Neuronal stem cell (in vitro differentiated cells): ENCODE data around the gene OSMR.
A peak's percentile ranks its signal among the peaks of the same experiment; 100 is the strongest.

Source experiments
- DNase-seq: peaks from one replicate; pipeline ENCODE4 v3.0.0-alpha.2; 2013; ENCODE audit warnings: low spot score
- H2AFZ ChIP-seq: one replicate; pipeline ENCODE4 v1.6.1; 2013; ENCODE audit warnings: mild to moderate bottlenecking, low read length, inconsistent platforms
- H2AK5ac ChIP-seq: 2 replicates; pipeline ENCODE4 v1.6.1; 2013; ENCODE audit warnings: low read depth, mild to moderate bottlenecking, inconsistent platforms, low read length, moderate library complexity, mixed read lengths
- H2BK120ac ChIP-seq: 2 replicates; pipeline ENCODE4 v1.6.1; 2013; ENCODE audit warnings: low read depth, mild to moderate bottlenecking, inconsistent platforms, low read length, moderate library complexity, mixed read lengths
- H2BK12ac ChIP-seq: one replicate; pipeline ENCODE4 v1.6.1; 2013; ENCODE audit warnings: low read length, inconsistent platforms
- H2BK15ac ChIP-seq: 2 replicates; pipeline ENCODE4 v1.6.1; 2013; ENCODE audit warnings: mild to moderate bottlenecking, low read length, inconsistent platforms, mixed read lengths
- H2BK5ac ChIP-seq: one replicate; pipeline ENCODE4 v1.6.1; 2013; ENCODE audit warnings: inconsistent platforms, mild to moderate bottlenecking, low read length, moderate library complexity
- H3K14ac ChIP-seq: one replicate; pipeline ENCODE4 v1.6.1; 2013; ENCODE audit warnings: low read length, inconsistent platforms
- H3K18ac ChIP-seq: 2 replicates; pipeline ENCODE4 v1.6.1; 2013; ENCODE audit warnings: low read length, inconsistent platforms
- H3K23ac ChIP-seq: 2 replicates; pipeline ENCODE4 v1.6.1; 2013; ENCODE audit warnings: low read depth, mild to moderate bottlenecking, mixed read lengths, low read length, inconsistent platforms; ENCODE audit not compliant: poor library complexity
- H3K27ac ChIP-seq: replicated peaks from 3 replicates; pipeline ENCODE4 v1.5.1; 2013; ENCODE audit warnings: low read length, inconsistent platforms
- H3K27me3 ChIP-seq, 3 experiments: 2 replicates each; pipeline ENCODE4 v1.6.1; 2013; ENCODE audit warnings: low read length in 3 of 3, mild to moderate bottlenecking in 2 of 3, inconsistent platforms in 1 of 3, low read depth in 1 of 3, mixed read lengths in 1 of 3, moderate library complexity in 1 of 3; ENCODE audit not compliant: control insufficient read depth in 3 of 3, insufficient read depth in 3 of 3
- H3K36me3 ChIP-seq, 2 donors: replicated peaks in 1 of 2; 2 replicates each; pipeline ENCODE4 v1.6.1; 2013; ENCODE audit warnings: low read length in 2 of 2; ENCODE audit not compliant: control insufficient read depth in 2 of 2, insufficient read depth in 2 of 2
- H3K4ac ChIP-seq: 2 replicates; pipeline ENCODE4 v1.6.1; 2013; ENCODE audit warnings: inconsistent platforms, mild to moderate bottlenecking, low read length, moderate library complexity
- H3K4me1 ChIP-seq, 2 donors: 1 replicate in 1 of 2; 2 replicates in 1 of 2; pipeline ENCODE4 v1.6.1; 2013; ENCODE audit warnings: low read length in 2 of 2, low read depth in 1 of 2; ENCODE audit not compliant: control insufficient read depth in 2 of 2, insufficient read depth in 1 of 2
- H3K4me2 ChIP-seq: one replicate; pipeline ENCODE4 v1.6.1; 2013; ENCODE audit warnings: mild to moderate bottlenecking, low read length, inconsistent platforms; ENCODE audit not compliant: insufficient read depth, poor library complexity, severe bottlenecking
- H3K4me3 ChIP-seq, 2 donors: 2 replicates each; pipeline ENCODE4 v1.5.1; 2013; ENCODE audit warnings: low read length in 2 of 2, mild to moderate bottlenecking in 2 of 2, inconsistent platforms in 1 of 2, moderate library complexity in 1 of 2
- H3K79me1 ChIP-seq: one replicate; pipeline ENCODE4 v1.6.1; 2013; ENCODE audit warnings: low read depth, mild to moderate bottlenecking, inconsistent platforms, low read length, moderate library complexity
- H3K9ac ChIP-seq: one replicate; pipeline ENCODE4 v1.6.1; 2013; ENCODE audit warnings: mild to moderate bottlenecking, low read depth, low read length, inconsistent platforms; ENCODE audit not compliant: poor library complexity
- H3K9me3 ChIP-seq, 2 donors: replicated peaks in 1 of 2; 2 replicates each; pipeline versions ENCODE3 to v1.6.1; 2013; ENCODE audit warnings: low read length in 2 of 2, mild to moderate bottlenecking in 2 of 2, inconsistent platforms in 1 of 2, low read depth in 1 of 2, mixed read lengths in 1 of 2, moderate library complexity in 1 of 2; ENCODE audit not compliant: control insufficient read depth in 2 of 2, insufficient read depth in 1 of 2
- H4K8ac ChIP-seq: one replicate; pipeline ENCODE4 v1.6.1; 2013; ENCODE audit warnings: low read depth, mild to moderate bottlenecking, inconsistent platforms, low read length, moderate library complexity
- H4K91ac ChIP-seq: one replicate; pipeline ENCODE4 v1.6.1; 2013; ENCODE audit warnings: low read length, low read depth, mild to moderate bottlenecking, inconsistent platforms; ENCODE audit not compliant: poor library complexity
- WGBS, 2 donors: extraction: QIAGEN DNeasy Blood & Tissue Kit; methylation state at CpG; one replicate each; pipeline ENCODE4 v1.1.7; 2013; ENCODE audit warnings: missing lambda C conversion rate in 2 of 2, mixed read lengths in 1 of 2; ENCODE audit not compliant: insufficient read length in 2 of 2, insufficient replicate concordance in 1 of 2; ENCODE audit errors: extremely low coverage in 2 of 2; 5-methylcytosine and 5-hydroxymethylcytosine counted together

Gene OSMR

GRCh38 chr5:38871058-38871605 is 25.3 kb downstream of the OSMR start:
- Histone ChIP-seq H2BK120ac (no peak overlapping the region), H3K27ac (no peak overlapping the region), H3K4ac (no peak overlapping the region), H2BK15ac (no peak overlapping the region), H3K4me2 (no peak overlapping the region), H3K9ac (no peak overlapping the region), H4K8ac (no peak overlapping the region), H4K91ac (no peak overlapping the region), H3K4me3 (no peak overlapping the region), H3K4me1 (peaks cover 0 to 2% of the 10 kb centered on the region in 2 donors), H3K79me1 (no peaks in the 10 kb centered on the region), H3K36me3 (no peaks in the 10 kb centered on the region), H3K9me3 (peaks cover 0 to 2% of the 10 kb centered on the region in 2 donors), H2AK5ac (no peak overlapping the region), H3K23ac (no peak overlapping the region), H3K14ac (no peak overlapping the region), H2BK5ac (no peak overlapping the region), H3K18ac (no peak overlapping the region), H2AFZ (peak overlapping the region; percentile 54), H2BK12ac (no peak overlapping the region), H3K27me3 (no peaks in the 10 kb centered on the region)
- no peak for DNase-seq
- no CpG with 5 or more reads among the region's 2 CpGs for WGBS, 2 donors

GRCh38 chr5:38871790-38872551 is 26.2 kb downstream of the OSMR start:
- Histone ChIP-seq H2BK5ac (no peak overlapping the region), H2BK12ac (no peak overlapping the region), H3K79me1 (no peaks in the 10 kb centered on the region), H3K18ac (no peak overlapping the region), H2BK120ac (no peak overlapping the region), H2AFZ (no peak overlapping the region), H2BK15ac (no peak overlapping the region), H3K9me3 (peaks cover 0 to 2% of the 10 kb centered on the region in 2 donors), H3K14ac (no peak overlapping the region), H3K4me2 (no peak overlapping the region), H3K4me1 (peaks cover 0 to 2% of the 10 kb centered on the region in 2 donors), H2AK5ac (no peak overlapping the region), H3K27me3 (no peaks in the 10 kb centered on the region), H3K4me3 (no peak overlapping the region), H3K9ac (no peak overlapping the region), H3K23ac (no peak overlapping the region), H4K8ac (no peak overlapping the region), H4K91ac (no peak overlapping the region), H3K36me3 (no peaks in the 10 kb centered on the region), H3K27ac (no peak overlapping the region), H3K4ac (no peak overlapping the region)
- WGBS, 2 donors = no CpG with 5 or more reads among the region's 5 CpGs
- DNase-seq = no peak

GRCh38 chr5:38872826-38873225 is 27.0 kb downstream of the OSMR start:
- Histone ChIP-seq H4K91ac (no peak overlapping the region), H4K8ac (no peak overlapping the region), H2BK15ac (no peak overlapping the region), H3K23ac (no peak overlapping the region), H2BK120ac (no peak overlapping the region), H3K79me1 (no peaks in the 10 kb centered on the region), H3K18ac (no peak overlapping the region), H3K9ac (no peak overlapping the region), H2BK12ac (no peak overlapping the region), H2AK5ac (no peak overlapping the region), H3K4me1 (peaks cover 0 to 2% of the 10 kb centered on the region in 2 donors), H3K14ac (no peak overlapping the region), H2AFZ (no peak overlapping the region), H3K27me3 (no peaks in the 10 kb centered on the region), H3K4me2 (no peak overlapping the region), H2BK5ac (no peak overlapping the region), H3K36me3 (no peaks in the 10 kb centered on the region), H3K4ac (no peak overlapping the region), H3K9me3 (peaks cover 0 to 2% of the 10 kb centered on the region in 2 donors), H3K27ac (no peak overlapping the region), H3K4me3 (no peak overlapping the region)
- WGBS, 2 donors = no CpG with 5 or more reads among the region's 1 CpG
- no peak for DNase-seq

GRCh38 chr5:38874948-38875456 is 29.2 kb downstream of the OSMR start:
- no peaks in the 10 kb centered on the region for H3K79me1 ChIP-seq
- H3K27ac ChIP-seq = no peak overlapping the region
- no peak overlapping the region for H2BK15ac ChIP-seq
- no peak overlapping the region for H3K4ac ChIP-seq
- no peak overlapping the region for H2BK5ac ChIP-seq
- H3K4me2 ChIP-seq = no peak overlapping the region
- no peak overlapping the region for H3K4me3 ChIP-seq
- H3K14ac ChIP-seq = no peak overlapping the region
- peaks cover 3 to 6% of the 10 kb centered on the region in 2 donors for H3K4me1 ChIP-seq
- no peak overlapping the region for H3K18ac ChIP-seq
- H2AFZ ChIP-seq = no peak overlapping the region
- no peak overlapping the region for H2BK120ac ChIP-seq
- no peaks in the 10 kb centered on the region for H3K27me3 ChIP-seq
- H2BK12ac ChIP-seq = no peak overlapping the region
- no peak overlapping the region for H2AK5ac ChIP-seq
- H3K9me3 ChIP-seq = no peaks in the 10 kb centered on the region
- H4K91ac ChIP-seq = no peak overlapping the region
- no CpG with 5 or more reads among the region's 5 CpGs for WGBS, 2 donors
- DNase-seq = no peak
- no peaks in the 10 kb centered on the region for H3K36me3 ChIP-seq
- no peak overlapping the region for H3K23ac ChIP-seq
- no peak overlapping the region for H3K9ac ChIP-seq
- no peak overlapping the region for H4K8ac ChIP-seq
